Smooth muscle cell (in vitro differentiated cells): ENCODE data around the gene EMILIN3. TPM values are rescaled to one million over a fixed set of nuclear protein-coding genes. Genes with fewer than 3 reads are reported as not detected.

Source experiments
- DNase-seq: peaks from one replicate; lab custom pipeline; 2025; ENCODE audit not compliant: unreplicated experiment; lab: John Stamatoyannopoulos, UW
- H2AFZ ChIP-seq: fragments of 200-600 bp; sonication (generic); 2 replicates; pipeline ENCODE4 v1.6.0; 2016; ENCODE audit warnings: antibody characterized with exemption, low read depth, mild to moderate bottlenecking
- H3F3A ChIP-seq: fragments of 200-600 bp; sonication (generic); 2 replicates; pipeline ENCODE4 v1.6.0; 2017; ENCODE audit warnings: antibody characterized with exemption, low read depth
- H3K27ac ChIP-seq: fragments of 200-600 bp; sonication (generic); 2 replicates; pipeline ENCODE4 v1.5.1; 2016; ENCODE audit warnings: low read depth, mild to moderate bottlenecking
- H3K27me3 ChIP-seq: fragments of 200-600 bp; sonication (generic); 2 replicates; pipeline ENCODE4 v1.6.1; 2016; ENCODE audit warnings: low read depth, mild to moderate bottlenecking
- H3K36me3 ChIP-seq: fragments of 200-600 bp; sonication (generic); 2 replicates; pipeline ENCODE4 v1.5.1; 2016; ENCODE audit warnings: low read depth
- H3K4me1 ChIP-seq: fragments of 200-600 bp; sonication (generic); 2 replicates; pipeline ENCODE4 v1.5.1; 2016; ENCODE audit warnings: low read depth
- H3K4me2 ChIP-seq: fragments of 200-600 bp; sonication (generic); 2 replicates; pipeline ENCODE4 v1.6.0; 2016; ENCODE audit warnings: mild to moderate bottlenecking
- H3K4me3 ChIP-seq: fragments of 200-600 bp; sonication (generic); 2 replicates; pipeline ENCODE4 v1.5.1; 2016; ENCODE audit warnings: mild to moderate bottlenecking
- H3K79me2 ChIP-seq: fragments of 200-600 bp; sonication (generic); 2 replicates; pipeline ENCODE4 v1.6.0; 2016; ENCODE audit warnings: low read depth, mild to moderate bottlenecking
- H3K9ac ChIP-seq: fragments of 200-600 bp; sonication (generic); 2 replicates; pipeline ENCODE4 v1.6.0; 2016; ENCODE audit warnings: low read depth
- H3K9me3 ChIP-seq: fragments of 200-600 bp; sonication (generic); replicated peaks from 2 replicates; pipeline ENCODE4 v1.5.1; 2016; ENCODE audit warnings: low read depth
- H4K20me1 ChIP-seq: fragments of 200-600 bp; sonication (generic); 2 replicates; pipeline ENCODE4 v1.6.0; 2016; ENCODE audit warnings: low read depth
- WGBS: methylation state at CpG from one replicate; pipeline ENCODE4 v1.1.7; 2016; ENCODE audit warnings: low lambda C conversion rate; 5-methylcytosine and 5-hydroxymethylcytosine counted together
- polyA plus RNA-seq: library from polyadenylated mRNA; unstranded; fragments of >200 nt; fragmentation: Nextera tagmentation; extraction: Ambion mirVana; gene quantifications from 2 replicates; pipeline ENCODE4 v1.2.1, GENCODE V29; 2016
- total RNA-seq: library from RNA; depleted of rRNA; stranded (reverse); fragments of >200 nt; gene quantifications from 2 replicates; pipeline ENCODE4 v1.2.3, GENCODE V29; 2014
- TF ChIP-seq, protein P1 (sequence below): fragments of 200-600 bp; sonication (generic); IDR thresholded peaks from 2 replicates; pipeline ENCODE4 v1.5.1; 2017; ENCODE audit warnings: borderline replicate concordance, mild to moderate bottlenecking, antibody characterized with exemption; ENCODE audit not compliant: insufficient read depth, poor library complexity, severe bottlenecking

Gene EMILIN3
- total and polyA plus RNA-seq, 2 experiments from 2014 or later, result 0.18 to 0.36 TPM

DNA sequence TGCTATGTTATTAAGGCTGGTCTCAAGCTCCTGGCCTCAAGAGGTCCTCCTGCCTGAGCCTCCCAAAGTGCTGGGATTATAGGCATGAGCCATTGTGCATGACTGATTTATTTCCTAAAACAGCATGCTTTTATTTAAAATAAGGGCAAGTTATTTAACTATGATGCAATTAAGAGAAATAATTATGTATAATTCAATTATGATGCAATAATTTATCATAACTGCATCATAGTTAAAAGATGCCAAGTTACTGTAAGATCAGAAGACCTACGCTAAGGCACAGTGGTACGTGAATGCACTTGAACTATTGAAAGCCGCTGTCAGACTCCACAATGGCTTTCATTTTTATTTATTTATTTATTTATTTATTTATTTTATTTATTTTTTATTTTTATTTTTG lies 24.3 kb upstream of the EMILIN3 start:
- WGBS, result 98% methylated on average over 3 of the region's 3 CpGs
- no peak overlapping the region for H3K4me2 ChIP-seq
- H3K9ac ChIP-seq, result no peak overlapping the region
- no peaks in the 10 kb centered on the region for H3K79me2 ChIP-seq
- no peaks in the 10 kb centered on the region for H3F3A ChIP-seq
- H3K27me3 ChIP-seq, result no peaks in the 10 kb centered on the region
- H3K36me3 ChIP-seq, result no peaks in the 10 kb centered on the region
- TF ChIP-seq, protein P1, sequence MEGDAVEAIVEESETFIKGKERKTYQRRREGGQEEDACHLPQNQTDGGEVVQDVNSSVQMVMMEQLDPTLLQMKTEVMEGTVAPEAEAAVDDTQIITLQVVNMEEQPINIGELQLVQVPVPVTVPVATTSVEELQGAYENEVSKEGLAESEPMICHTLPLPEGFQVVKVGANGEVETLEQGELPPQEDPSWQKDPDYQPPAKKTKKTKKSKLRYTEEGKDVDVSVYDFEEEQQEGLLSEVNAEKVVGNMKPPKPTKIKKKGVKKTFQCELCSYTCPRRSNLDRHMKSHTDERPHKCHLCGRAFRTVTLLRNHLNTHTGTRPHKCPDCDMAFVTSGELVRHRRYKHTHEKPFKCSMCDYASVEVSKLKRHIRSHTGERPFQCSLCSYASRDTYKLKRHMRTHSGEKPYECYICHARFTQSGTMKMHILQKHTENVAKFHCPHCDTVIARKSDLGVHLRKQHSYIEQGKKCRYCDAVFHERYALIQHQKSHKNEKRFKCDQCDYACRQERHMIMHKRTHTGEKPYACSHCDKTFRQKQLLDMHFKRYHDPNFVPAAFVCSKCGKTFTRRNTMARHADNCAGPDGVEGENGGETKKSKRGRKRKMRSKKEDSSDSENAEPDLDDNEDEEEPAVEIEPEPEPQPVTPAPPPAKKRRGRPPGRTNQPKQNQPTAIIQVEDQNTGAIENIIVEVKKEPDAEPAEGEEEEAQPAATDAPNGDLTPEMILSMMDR, result no peak
- H2AFZ ChIP-seq, result no peak overlapping the region
- no peak for DNase-seq
- H3K27ac ChIP-seq, result no peak overlapping the region
- H4K20me1 ChIP-seq, result no peaks in the 10 kb centered on the region
- H3K4me3 ChIP-seq, result no peak overlapping the region
- H3K4me1 ChIP-seq, result peaks cover 12% of the 10 kb centered on the region
- H3K9me3 ChIP-seq, result no peaks in the 10 kb centered on the region

DNA sequence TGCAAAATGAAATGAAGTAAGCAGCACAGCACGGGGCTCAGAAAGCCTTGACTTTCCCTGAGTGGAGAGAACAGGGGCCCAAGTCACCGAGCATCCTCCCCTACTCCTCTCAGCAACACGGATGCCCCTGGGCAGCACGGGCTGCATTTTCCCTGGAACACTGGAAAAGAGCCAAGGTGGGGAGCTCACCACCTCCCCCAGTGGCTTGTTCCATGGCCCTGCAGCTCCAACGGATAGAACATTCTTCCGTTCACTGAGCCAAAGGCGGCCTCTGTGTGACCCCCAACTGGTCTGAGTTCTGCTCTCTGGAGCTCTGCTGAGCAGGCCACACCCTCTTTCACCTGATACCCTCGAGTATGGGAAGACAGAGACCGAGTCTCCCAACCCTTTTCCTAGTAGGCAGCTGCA lies 20.8 kb upstream of the EMILIN3 start:
- DNase-seq, result no peak
- H2AFZ ChIP-seq, result no peak overlapping the region
- H3K27me3 ChIP-seq, result no peaks in the 10 kb centered on the region
- H3K4me3 ChIP-seq, result no peak overlapping the region
- no peaks in the 10 kb centered on the region for H3K79me2 ChIP-seq
- no peaks in the 10 kb centered on the region for H3K36me3 ChIP-seq
- no peaks in the 10 kb centered on the region for H3F3A ChIP-seq
- H3K4me2 ChIP-seq, result no peak overlapping the region
- no peak overlapping the region for H3K9ac ChIP-seq
- no peaks in the 10 kb centered on the region for H3K9me3 ChIP-seq
- WGBS, result 58% methylated on average over 9 of the region's 9 CpGs
- H4K20me1 ChIP-seq, result no peaks in the 10 kb centered on the region
- no peak overlapping the region for H3K27ac ChIP-seq
- TF ChIP-seq, protein P1, result no peak
- H3K4me1 ChIP-seq, result peaks cover 5% of the 10 kb centered on the region

DNA sequence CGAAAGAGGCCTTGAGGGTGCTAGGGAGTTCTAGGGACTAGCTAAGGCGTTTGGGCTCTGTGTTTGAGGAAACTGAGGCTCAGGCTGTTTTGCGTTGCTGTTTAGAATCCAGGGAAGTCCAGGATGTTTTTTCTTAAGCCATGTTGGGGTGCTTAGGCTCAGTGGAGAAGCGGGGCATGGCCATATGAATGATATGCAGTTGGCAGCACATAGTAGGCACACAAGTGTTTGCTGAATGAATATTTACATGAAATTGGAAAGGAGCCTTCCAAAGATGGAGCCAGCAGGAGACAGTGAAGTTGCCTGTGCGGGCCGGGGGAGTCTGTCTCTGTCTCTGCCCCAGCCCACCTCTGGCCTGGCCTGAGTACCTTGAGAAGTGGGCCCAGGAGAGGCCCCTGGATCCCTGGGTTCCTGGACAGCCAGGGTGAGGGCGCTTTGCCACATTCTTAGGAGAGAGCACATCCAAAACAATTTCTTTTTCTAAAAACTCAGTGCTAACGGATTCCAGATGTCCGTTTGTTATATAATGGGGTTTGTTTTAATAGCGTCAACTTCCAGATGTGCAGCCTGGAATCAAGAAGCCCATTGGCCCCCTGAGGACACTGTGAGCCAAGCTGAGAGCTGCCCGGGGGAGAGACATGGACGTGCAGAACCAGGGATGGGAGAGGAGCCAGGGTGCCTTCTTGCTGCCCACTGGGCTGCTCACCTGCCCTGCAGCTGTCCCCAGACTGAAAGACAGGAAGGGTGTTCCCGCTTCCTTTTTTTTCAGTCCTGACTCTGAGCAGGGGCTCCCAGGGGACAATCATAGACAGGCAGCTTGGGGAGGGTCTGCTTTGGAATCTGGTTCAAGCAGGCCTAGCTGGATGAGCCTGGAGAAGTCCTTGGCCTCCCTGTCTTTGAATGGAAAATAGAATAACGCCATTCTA lies 20.1 kb upstream of the EMILIN3 start:
- Histone ChIP-seq H4K20me1 (no peaks in the 10 kb centered on the region), H3K27ac (no peak overlapping the region), H3K4me2 (no peak overlapping the region), H3K4me3 (no peak overlapping the region), H2AFZ (no peak overlapping the region), H3K79me2 (no peaks in the 10 kb centered on the region), H3K36me3 (no peaks in the 10 kb centered on the region), H3K9me3 (no peaks in the 10 kb centered on the region), H3K27me3 (no peaks in the 10 kb centered on the region), H3F3A (no peaks in the 10 kb centered on the region), H3K9ac (no peak overlapping the region), H3K4me1 (peaks cover 5% of the 10 kb centered on the region)
- no peak for DNase-seq
- 82% methylated on average over 14 of the region's 14 CpGs for WGBS
- TF ChIP-seq, protein P1, result no peak

DNA sequence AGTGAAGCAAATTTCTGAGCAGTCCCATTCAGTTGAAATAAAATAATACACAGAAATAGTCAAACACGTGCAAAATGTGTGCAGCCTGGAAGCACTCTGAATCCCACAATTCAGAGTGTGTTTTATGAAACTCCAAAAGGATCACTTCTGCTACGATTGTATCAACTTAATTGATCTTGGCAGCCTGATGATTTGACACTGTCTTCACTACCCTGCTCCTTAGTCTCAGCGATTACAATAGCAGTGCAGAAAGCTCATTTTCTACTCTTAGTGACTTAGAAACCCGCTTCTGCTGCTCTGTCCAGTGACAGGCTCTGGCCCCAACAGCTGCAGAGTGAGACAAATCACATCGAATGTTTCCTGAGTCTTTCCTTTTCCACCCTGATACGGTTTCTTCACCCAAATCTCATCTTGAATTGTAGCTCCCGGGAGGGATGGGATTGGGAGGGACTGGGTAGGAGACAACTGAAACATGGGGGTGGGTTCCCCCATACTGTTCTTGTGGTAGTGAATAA lies 16.2 kb upstream of the EMILIN3 start:
- no peak for DNase-seq
- 96% methylated on average over 7 of the region's 7 CpGs for WGBS
- no peaks in the 10 kb centered on the region for H3K79me2 ChIP-seq
- H3K9me3 ChIP-seq, result no peaks in the 10 kb centered on the region
- H3K36me3 ChIP-seq, result no peaks in the 10 kb centered on the region
- no peaks in the 10 kb centered on the region for H4K20me1 ChIP-seq
- no peak overlapping the region for H2AFZ ChIP-seq
- H3F3A ChIP-seq, result no peaks in the 10 kb centered on the region
- H3K4me1 ChIP-seq, result peaks cover 5% of the 10 kb centered on the region
- no peak overlapping the region for H3K27ac ChIP-seq
- H3K4me3 ChIP-seq, result no peak overlapping the region
- TF ChIP-seq, protein P1, result no peak
- H3K4me2 ChIP-seq, result no peak overlapping the region
- H3K27me3 ChIP-seq, result peaks cover 7% of the 10 kb centered on the region
- H3K9ac ChIP-seq, result no peak overlapping the region
